DMS 273 (cell line): ENCODE measurements around the gene RAB37.

ENCODE experiments used
- DNase-seq: peaks from one replicate; lab custom pipeline; 2025; ENCODE audit not compliant: unreplicated experiment; lab: John Stamatoyannopoulos, UW

The RAB37 gene, protein sequence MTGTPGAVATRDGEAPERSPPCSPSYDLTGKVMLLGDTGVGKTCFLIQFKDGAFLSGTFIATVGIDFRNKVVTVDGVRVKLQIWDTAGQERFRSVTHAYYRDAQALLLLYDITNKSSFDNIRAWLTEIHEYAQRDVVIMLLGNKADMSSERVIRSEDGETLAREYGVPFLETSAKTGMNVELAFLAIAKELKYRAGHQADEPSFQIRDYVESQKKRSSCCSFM

DNA sequence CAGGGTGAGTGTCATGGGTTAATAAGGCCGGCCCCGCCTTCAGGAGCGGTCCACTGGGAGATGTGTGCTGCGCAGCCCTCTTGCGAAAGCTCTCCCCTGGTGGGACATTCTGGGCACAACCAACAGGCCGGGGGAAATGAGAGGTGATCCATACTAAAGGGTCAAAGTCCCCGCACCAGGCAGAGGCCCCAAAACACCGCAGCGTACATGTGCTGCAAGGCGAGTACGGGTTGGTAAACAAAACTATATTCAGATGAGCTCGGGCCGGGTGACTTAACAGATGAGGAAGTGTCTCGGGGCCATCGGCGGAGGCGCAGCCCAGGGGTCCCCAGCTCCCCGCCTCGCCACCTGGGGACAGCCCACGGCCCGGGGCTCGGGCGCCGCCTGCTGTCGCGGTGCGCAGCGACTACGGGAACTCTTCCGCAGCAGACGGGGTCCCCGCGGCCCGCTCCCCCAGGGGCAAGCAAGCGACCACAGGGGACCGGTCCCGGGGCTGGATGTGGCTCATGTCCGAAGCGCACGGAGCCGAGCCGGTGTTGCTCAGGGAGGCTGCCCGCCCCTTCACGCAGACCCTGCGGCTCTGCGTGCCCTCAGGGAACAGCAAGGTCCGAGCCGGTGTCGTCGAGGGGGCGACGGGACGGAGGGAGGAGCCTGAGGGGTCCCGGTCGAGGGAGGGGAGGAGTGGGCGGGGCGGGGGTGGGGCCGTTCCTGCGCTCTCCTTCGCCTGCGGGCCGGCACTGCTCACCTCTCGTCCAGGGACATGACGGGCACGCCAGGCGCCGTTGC is at the start of gene RAB37:
RAB37 (plus strand) TSS at position 744 of the 786 bp plus-strand sequence; CDS start at position 761, 17 bp downstream.
- peak; percentile 76 for DNase-seq

DNA sequence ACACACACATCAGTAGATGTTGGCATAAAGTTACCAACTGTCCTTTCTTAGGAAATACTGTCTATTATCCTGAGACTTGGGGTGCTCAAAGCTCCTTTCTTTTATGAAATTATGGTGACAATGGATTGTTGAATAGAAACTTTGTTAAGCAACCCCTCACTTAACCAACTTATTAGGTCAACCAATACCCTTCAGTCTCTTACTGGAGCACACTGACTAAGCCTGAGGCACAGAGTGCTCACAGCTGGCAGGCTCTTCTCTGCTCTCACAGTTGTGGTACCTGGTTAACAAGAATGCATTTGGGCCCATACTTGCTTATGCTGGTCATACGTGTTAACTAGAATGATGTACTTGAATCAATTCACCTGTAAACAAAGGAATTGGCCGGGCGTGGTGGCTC is 49.2 kb upstream of the RAB37 start:
- DNase-seq: no peak

DNA sequence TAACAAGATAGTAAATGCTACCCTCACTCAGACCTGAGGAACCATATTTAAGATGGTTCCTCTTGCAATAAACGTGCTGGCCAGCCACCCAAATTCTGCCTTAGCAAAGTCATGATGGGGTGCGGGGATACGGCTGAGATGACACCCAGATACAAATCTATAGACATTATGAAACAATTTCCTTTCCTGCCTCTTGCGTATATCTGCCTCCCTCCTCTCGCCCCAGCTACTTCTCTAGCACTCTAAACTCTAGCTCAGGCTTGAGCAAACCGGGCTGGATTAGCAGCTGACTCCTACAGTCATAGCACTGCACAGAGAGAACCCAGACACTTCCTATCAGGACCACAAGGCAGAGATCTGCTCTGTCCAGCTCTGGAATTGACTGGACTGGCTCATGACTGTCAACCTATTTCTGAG is 46.6 kb upstream of the RAB37 start:
- DNase-seq: no peak

DNA sequence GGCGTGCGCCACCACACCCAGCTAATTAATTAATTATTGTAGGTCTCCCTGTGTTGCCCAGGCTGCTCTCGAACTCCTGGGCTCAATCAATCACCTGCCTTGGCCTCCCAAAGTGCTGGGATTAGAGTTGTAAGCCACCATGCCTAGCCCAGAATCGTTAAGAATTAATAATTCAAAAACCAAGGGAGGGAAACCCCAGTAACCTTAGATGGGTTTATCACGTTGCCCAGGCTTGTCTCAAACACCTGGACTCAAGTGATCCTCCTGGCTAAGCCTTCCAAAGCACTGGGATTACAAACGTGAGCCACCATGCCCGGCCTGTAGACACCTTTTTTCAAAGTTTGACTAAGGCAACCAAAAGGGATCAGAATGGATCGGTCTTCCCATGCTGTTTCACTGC is 45.9 kb upstream of the RAB37 start:
- DNase-seq: no peak

DNA sequence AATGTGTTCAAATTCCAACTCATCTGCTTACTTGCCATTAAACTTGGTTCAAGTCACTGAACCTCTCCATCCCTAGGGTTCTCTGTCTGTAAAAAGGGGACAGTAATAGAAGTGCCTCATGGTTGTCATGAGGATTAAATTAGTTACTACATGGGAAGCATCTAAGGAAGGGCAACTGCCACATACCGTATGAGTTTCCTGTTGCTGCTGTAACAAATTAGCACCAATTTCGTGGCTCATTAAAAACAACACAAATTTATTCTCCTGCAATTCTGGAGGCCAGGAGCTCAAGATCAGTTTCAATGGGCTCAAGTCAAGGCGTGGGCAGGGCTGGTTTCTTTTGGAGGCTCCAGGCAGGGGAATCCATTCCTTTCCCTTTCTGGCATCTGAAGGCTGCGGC is 43.0 kb upstream of the RAB37 start:
- no peak for DNase-seq

DNA sequence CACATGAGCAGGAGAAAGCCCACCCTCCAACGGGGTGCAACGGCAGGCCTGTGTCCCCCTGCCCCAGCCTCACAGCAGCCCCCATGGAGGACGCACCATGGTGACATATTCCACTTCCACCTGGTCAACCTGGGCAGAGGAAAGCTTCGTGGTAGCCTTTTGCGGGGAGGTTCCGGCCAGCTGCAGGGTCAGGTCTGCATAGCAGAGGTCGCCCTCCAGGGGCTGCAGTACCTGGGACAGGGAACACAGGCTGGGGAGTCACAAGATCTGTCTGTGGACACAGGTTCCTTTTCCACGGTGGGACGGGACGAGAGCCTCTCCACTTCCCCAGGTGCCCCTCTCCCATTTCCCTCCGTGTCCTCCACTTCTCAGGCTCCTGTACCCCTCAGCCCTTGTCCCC is 41.4 kb upstream of the RAB37 start:
- DNase-seq: no peak

DNA sequence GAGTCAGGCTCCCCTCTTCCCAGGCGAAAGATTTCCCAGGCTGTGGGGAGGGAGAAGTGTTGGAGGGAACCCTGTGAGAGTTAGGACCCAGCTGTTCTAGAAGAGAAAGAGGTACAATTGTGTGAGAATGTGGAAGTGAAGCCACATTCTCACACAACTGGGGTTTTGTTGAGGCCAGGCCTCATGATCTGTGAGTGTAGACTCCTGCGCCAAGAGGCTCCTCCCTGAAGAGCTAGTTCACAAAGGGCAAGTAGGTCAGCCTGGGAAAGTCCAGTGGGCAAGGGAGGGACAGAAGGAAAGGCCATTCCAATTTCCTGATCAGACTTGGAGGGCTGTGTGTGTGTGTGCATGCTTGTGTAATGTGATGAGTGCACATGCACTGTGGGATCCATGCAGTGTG is 39.5 kb upstream of the RAB37 start:
- no peak for DNase-seq

DNA sequence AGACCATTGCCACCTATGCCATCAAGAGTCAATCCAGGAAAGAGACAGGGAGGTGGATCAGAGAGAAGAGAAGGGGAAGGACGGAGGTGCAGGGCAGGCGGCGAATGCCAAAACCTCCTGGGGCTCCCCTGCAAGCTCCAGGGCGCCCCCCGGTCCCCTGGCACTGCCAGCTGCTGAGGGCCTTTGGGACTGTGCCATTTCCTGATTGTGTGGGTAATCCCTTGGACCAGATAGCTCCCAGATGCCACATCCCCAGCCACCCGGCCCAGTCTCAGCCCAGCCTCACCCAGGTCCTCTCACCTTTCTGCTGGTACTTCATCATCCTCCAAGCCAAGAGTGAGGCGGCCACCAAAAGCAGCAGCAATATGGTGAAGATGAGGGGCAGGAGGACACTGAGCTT is 39.0 kb upstream of the RAB37 start:
- DNase-seq: no peak

DNA sequence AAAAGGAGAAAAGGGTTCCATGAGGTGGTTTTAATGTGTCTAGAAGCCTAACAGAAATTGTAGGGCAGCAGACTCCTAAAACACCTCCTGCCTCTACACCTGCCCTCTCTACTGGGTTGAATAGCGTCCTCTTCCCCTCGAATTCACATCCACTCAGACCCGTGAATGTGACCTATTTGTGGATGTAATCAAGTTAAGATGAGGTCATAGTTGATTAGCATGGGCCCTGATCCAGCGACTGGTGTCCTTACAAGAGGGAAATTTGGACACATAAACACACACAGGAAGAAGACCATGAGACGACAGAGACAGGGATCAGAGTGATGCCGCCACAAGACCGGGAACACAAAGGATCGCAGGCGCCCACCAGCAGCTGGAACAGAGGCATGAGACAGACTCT is 37.8 kb upstream of the RAB37 start:
- no peak for DNase-seq

DNA sequence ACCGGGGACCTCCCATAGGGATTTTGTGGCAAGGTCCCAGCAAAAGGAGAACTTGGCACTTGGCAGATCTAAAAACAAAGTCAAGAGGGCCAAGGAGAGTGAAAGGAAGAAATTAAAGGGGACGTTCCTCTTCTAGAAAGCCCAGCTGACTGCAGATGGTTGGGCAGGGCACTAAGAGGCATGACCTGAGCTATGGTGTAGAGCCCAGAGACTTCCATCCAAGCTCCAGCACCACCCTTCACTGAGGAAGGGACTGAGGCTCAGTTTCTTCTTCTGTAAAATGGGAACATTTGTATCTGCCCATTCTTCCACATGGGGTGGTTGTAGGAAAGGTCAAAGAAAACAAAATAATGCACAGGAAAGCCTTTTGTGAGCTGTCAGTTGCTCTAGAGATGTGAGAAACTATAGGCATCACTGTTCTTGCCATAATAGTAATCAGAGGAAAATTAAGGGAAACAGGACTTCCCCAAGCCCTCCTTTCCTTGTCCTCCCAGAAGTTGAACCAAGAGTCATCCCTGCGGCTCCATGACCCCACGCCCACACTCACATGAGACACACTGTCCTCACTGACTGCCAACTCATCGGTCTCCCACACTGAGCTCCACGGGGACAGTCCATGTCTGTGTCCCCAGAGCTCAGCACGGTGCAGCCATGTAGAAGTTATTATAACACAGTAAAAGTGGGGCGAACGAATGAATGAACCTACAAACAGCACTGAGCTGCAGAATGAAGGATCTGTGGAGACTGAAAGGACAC is 34.8 kb upstream of the RAB37 start:
- no peak for DNase-seq

DNA sequence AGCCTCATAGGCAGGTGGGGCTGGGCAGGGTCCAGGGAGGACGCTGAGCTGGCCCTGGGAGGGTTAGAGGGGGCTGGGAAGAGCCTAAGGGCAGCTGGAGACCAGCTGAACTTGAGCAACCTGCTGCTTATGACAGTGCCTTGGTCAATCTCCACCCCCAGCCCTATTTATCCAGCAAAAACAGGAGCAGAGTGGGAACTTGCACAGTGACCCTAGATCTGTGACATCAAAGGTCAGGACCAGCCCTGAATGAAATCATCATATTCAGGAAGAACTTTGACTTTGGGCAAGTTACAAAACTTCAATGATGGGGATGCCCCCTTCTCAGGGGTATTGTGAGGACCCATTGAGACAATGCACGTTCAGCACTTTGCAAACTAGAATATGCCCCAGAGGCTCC is 33.7 kb upstream of the RAB37 start:
- no peak for DNase-seq

DNA sequence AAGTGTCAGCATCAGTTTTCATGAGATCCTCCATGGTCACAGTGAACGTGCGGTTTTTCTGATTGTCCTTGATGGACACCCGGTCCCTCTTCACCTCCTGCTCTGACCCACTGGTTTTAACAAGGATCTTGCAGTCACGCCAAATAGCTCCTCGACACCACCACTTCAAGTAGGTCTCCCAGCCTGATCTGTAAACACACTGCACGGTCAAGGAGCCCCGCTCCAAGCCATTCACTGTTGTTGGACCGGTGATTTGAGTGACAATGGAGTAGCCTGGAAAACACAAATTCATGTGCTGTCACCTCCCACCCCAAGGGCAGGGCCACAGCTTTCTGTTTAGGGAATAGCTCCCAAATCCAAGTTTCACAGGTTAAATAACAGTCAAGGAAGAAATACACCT is 32.5 kb upstream of the RAB37 start:
- no peak for DNase-seq

DNA sequence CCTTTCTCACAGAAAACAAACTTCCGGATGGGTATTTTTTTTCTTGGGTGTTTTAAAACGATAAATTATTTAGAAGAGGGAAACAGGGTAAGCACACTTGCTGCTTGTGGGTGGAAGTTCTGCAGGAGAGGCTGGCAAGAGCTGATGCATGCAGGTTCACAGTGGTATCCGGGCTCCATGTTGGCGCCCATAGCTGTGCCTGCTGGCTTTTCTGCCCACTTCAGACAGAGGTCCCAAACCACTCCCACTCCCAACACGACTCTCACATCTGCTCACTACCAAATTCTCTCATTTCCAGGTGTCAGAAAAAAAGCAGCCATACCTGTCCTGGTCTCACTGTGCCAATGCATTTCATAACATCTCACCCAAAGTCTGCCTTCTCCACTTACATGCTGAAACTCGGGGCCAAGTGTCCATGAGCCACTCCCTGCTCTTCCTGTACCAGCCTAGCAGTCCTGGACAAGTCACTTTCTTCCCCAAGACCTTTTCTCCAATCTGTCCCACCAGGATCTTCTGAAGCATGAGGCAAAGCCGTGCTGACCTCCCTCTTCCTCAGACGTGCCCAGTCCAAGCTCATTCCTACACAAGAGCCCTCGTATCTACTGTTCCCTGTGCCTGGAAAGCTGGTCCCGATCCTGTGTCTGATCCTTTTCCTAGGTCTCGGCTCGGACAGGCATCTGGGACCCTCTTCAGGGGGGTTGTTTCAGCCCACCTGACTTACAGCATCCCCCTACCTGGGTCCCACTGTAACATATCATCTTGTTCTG is 25.8 kb upstream of the RAB37 start:
- no peak for DNase-seq

DNA sequence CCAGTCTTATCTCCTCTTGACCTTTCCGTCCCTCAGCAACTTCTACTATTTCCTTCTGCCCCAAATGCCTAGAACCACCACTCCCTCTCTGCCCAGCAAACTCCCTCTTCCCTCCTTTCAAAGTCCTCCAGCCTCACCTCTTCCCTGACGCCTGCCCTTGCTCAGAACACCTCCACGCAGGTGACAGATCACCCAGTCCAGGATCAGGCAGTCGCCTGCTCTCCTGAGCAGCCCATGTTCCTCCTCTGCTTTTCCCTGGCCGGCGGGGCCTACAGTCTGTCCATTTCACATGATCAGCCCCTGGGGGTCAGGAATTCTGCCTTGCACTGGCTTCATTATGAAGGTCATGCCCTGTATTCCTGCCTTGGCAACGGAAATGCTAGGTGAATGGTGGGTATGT is 24.8 kb upstream of the RAB37 start:
- DNase-seq: no peak

DNA sequence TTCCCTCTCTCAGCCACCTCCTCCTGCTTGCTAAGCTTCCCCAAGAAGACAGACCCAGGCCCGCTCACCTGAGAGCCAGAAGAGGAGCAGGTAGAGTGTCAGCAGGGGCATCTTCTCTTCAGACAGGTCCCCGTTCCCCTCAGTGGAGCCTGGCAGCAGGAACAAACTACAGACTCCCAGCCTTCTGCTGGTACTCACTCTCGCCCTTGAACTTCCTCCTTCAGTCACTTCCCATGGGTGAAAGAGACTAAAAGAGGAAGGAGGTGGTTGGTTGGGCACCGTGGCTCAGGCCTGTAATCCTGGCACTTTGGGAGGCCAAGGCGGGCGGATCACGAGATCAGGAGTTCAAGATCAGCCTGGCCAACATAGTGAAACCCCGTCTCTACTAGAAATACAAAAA is 24.3 kb upstream of the RAB37 start, which contains the start of gene CD300LF:
CD300LF (minus strand) TSS at position 168 of the 400 bp plus-strand sequence; CDS start at position 111, 57 bp downstream.
- DNase-seq: no peak

DNA sequence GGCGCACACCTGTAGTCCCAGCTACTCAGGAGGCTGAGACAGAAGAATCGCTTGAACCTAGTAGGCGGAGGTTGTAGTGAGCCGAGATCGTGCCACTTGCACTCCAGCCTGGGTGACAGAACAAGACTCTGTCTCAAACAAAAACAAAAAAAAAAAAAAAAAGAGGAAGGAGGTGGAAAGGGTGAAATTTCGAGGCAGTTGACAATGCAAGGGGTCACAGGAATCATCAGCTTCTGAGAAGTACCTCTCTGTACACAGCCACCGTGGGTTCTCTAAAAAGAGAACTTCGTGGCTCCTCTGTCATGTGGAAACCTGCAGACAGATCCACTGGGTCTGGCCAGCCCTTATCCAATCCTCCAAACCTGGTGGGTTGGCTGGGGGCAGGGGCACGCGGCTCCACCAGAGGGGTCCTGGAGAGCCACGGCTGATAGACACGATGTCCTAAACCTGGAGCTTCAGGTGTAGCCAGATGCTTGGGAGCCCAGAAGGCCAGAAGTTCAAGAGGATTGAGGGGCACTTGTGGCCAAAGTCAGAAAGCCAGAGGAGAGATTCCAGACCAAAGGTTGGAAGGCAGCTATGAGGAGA is 23.8 kb upstream of the RAB37 start:
- DNase-seq: no peak

DNA sequence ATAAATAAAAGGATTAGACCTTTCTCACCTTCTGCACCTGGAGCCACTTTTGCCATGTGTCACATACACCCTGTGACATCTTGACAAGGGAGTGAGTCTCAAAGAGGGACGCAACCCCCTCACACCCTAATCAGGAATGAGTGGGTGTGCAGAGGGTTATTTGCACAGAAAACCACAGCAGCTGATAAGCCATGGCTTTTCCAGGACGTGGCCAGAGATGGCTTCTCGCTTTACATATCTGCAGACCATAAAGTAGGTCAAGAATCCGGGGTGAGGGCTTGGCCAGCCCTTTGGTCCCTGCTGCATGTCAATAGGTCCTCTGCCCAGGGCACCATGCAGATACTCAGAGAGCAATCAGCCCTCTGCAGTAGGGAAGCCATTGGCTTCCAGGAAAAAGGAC is 21.9 kb upstream of the RAB37 start:
- DNase-seq: no peak

DNA sequence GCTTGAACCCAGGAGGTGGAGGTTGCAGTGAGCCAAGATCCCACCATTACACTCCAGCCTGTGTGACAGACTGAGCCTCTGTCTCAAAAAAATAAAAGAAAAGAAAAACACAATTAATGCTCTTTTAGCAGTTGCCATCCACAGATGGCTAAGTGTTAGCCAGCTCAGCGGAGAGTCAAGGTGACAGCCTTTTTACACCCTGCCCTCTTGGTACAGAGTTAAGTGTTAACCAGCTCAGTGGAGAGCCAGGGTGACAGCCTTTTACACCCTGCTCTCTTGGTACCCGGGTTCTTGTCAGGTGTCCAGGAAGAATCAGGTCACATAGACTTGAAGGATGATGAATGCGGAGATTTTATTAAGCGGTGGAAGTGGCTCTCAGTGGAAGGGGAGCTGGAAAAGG is 16.6 kb upstream of the RAB37 start:
- no peak for DNase-seq

DNA sequence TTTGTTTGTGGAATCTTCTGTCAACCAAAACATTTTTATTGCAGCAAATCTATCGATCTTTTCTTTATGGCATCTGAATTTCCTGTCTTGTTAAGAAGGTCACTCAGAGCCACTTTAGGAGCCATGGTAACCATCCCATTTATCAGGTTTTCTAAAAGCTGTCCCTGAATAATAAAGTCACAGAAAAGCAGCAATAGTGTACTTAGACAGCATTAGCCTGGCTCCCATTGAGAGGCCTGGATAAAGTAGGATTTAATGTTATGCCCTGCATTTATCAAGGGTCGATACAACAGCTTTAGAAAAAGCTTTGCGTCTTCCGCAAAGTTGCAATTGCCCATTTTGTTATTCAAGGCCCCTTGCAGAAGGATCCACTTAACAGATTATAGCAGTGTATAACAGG is 14.3 kb upstream of the RAB37 start:
- DNase-seq: no peak

DNA sequence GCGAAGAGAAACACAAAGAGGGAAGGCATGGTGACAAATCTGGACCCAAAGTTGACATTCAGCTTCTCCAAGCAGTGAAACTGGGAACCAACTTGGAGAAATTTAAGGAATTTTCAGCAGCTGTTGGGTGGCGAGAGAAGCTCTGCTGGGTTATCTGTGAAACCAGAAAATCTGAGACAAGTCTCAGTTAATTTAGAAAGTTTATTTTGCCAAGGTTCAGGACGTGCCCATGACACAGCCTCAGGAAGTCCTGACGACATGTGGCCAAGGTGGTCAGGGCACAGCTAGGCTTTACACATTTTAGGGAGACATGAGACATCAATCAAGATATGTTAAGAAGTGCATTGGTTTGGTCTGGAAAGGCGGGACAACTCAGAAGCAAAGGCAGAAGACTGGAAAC is 13.2 kb upstream of the RAB37 start:
- DNase-seq: no peak

DNA sequence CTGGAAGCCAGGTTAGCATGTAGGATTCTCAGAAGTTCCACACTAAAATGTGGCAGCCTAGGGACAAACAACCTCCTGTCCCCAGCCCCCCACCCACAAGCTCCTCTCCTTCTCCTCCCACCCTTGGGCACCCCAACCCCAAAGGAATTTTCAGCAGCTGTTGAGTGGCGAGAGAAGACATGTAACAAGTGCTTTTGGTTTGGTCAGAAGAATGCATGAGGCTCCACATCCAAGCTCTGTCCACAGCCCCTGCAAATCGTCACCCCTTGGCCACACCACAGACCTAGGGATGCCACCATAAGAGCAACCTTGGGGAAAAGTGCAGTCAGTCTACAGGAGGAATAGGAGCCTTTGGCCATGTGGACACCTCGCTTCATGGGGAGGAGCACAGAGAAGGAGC is 11.9 kb upstream of the RAB37 start:
- DNase-seq: no peak
